K562 (cell line): ENCODE measurements around the gene EDARADD. TPM values are rescaled to one million over a fixed set of nuclear protein-coding genes. Genes with fewer than 3 reads are reported as not detected.

ENCODE experiments used
- CEBPZ ChIP-seq: fragments of 150-350 bp; IDR thresholded peaks from 2 replicates; pipeline ENCODE4 v1.6.1; 2014; ENCODE audit warnings: low read depth, mild to moderate bottlenecking, low read length, borderline replicate concordance
- E2F6 ChIP-seq, 2 experiments: IDR thresholded peaks; 2 replicates each; pipeline ENCODE4 v1.6.1; 2011; ENCODE audit warnings: borderline replicate concordance in 1 of 2, control low read depth in 1 of 2, low read depth in 1 of 2, low read length in 1 of 2, mild to moderate bottlenecking in 1 of 2, mixed read lengths in 1 of 2, moderate library complexity in 1 of 2; ENCODE audit not compliant: insufficient read depth in 1 of 2, insufficient read length in 1 of 2, poor library complexity in 1 of 2, severe bottlenecking in 1 of 2; ENCODE audit errors: extremely low read depth in 1 of 2
- GATA2 ChIP-seq: sonication (generic); formaldehyde crosslinking; IDR thresholded peaks from 2 replicates; pipeline ENCODE4 v1.4.0; 2020; ENCODE audit warnings: mild to moderate bottlenecking, missing genetic modification reagents
- HNRNPK ChIP-seq: fragments of 200-400 bp; formaldehyde crosslinking; IDR thresholded peaks from one replicate; pipeline ENCODE4 v1.6.1; 2018; ENCODE audit warnings: mild to moderate bottlenecking, low read depth, low read length; ENCODE audit not compliant: poor library complexity, severe bottlenecking
- ID3 ChIP-seq, 2 experiments: fragments of 250-450 bp in 1 of 2; fragments of 450-650 bp in 1 of 2; sonication (Bioruptor Pico) in 1 of 2; IDR thresholded peaks; 2 replicates each; pipeline versions ENCODE4 v1.6.1 to v1.8.0; 2016 to 2021; ENCODE audit warnings: mild to moderate bottlenecking in 2 of 2, moderate library complexity in 2 of 2, missing compliant biosample characterization in 1 of 2, missing genetic modification characterization in 1 of 2
- MBD1 ChIP-seq: fragments of 250-450 bp; sonication (Bioruptor Pico); IDR thresholded peaks from 2 replicates; pipeline ENCODE4 v1.8.0; 2022; ENCODE audit warnings: inconsistent platforms
- MCM7 ChIP-seq, 2 experiments: fragments of 450-650 bp; IDR thresholded peaks; 2 replicates each; pipeline ENCODE4 v1.6.1; 2016 to 2018
- MYNN ChIP-seq, 2 experiments: sonication (generic); formaldehyde crosslinking in 1 of 2; IDR thresholded peaks; 2 replicates each; pipeline versions ENCODE4 v1.5.0 to v1.6.1; 2016 to 2020; ENCODE audit warnings: antibody characterized with exemption in 1 of 2, missing genetic modification reagents in 1 of 2
- PATZ1 ChIP-seq: fragments of 250-450 bp; sonication (Bioruptor Pico); IDR thresholded peaks from 2 replicates; pipeline ENCODE4 v1.5.0; 2020; ENCODE audit warnings: mild to moderate bottlenecking, borderline replicate concordance
- PTTG1 ChIP-seq: fragments of 450-650 bp; IDR thresholded peaks from 2 replicates; pipeline ENCODE4 v1.6.1; 2016; ENCODE audit warnings: low read depth, mild to moderate bottlenecking, missing genetic modification characterization, missing compliant biosample characterization
- SRF ChIP-seq, 2 experiments: fragments of 250-450, 450-650 bp in 1 of 2; sonication (Bioruptor Pico) in 1 of 2; sonication (generic) in 1 of 2; formaldehyde crosslinking; IDR thresholded peaks; 2 replicates each; pipeline versions ENCODE4 v1.5.0 to v1.5.1; 2020 to 2022; ENCODE audit warnings: mild to moderate bottlenecking in 1 of 2, missing genetic modification reagents in 1 of 2
- TCF7 ChIP-seq: sonication (generic); IDR thresholded peaks from 2 replicates; pipeline ENCODE4 v1.6.1; 2016; ENCODE audit warnings: antibody characterized with exemption, borderline replicate concordance
- TEAD2 ChIP-seq: fragments of 450-650 bp; IDR thresholded peaks from 2 replicates; pipeline ENCODE4 v1.6.1; 2016; ENCODE audit warnings: missing genetic modification characterization, control low read depth, missing compliant biosample characterization
- ZFP30 ChIP-seq: fragments of 250-450 bp; sonication (Bioruptor Pico); IDR thresholded peaks from 2 replicates; pipeline ENCODE4 v1.8.0; 2022; ENCODE audit warnings: moderate library complexity, mild to moderate bottlenecking, inconsistent platforms, borderline replicate concordance
- ZFPM2 ChIP-seq: fragments of 250-450 bp; sonication (Bioruptor Pico); IDR thresholded peaks from 2 replicates; pipeline ENCODE4 v1.5.1; 2022; ENCODE audit warnings: mild to moderate bottlenecking
- ZNF785 ChIP-seq: fragments of 250-450 bp; sonication (Bioruptor Pico); IDR thresholded peaks from 2 replicates; pipeline ENCODE4 v1.4.0; 2020; ENCODE audit warnings: mild to moderate bottlenecking
- polyA plus RNA-seq, 8 experiments: library from polyadenylated mRNA; depleted of rRNA in 4 of 8; stranded (reverse) in 5 of 8; unstranded in 3 of 8; fragments of >200 nt; fragmentation: Nextera tagmentation in 2 of 8; fragmentation: Illumina TruSeq in 1 of 8; extraction: Ambion mirVana in 2 of 8; extraction: Trizol in 1 of 8; gene quantifications; 2 replicates each; pipeline versions ENCODE4 v1.2.1 to v1.2.3, GENCODE V29; 2011 to 2014; ENCODE audit warnings: inconsistent platforms in 1 of 8, missing spikeins in 1 of 8
- total RNA-seq, 7 experiments: library from RNA; depleted of rRNA in 6 of 7; stranded (reverse); fragments of >200 nt in 6 of 7; fragmentation: Illumina TruSeq in 2 of 7; extraction: Trizol in 2 of 7; gene quantifications; 2 replicates each; pipeline versions ENCODE4 v1.2.1 to v1.2.3, GENCODE V29; 2011 to 2021; ENCODE audit warnings: low replicate concordance in 1 of 7

Gene EDARADD
- total and polyA plus RNA-seq, 9 of the 15 experiments (the other 6 are each of a cell fraction or from before 2014, with no cell fraction given) = 0.46 to 32.4 (median 20.6) TPM

- TF ChIP-seq E2F6 (IDR thresholded peaks at IDR 0.05; ENCODE audit: borderline replicate concordance in 1 of 2, extremely low read depth in 1 of 2, insufficient read depth in 1 of 2, insufficient read length in 1 of 2, low read depth in 1 of 2, low read length in 1 of 2, poor library complexity in 1 of 2, severe bottlenecking in 1 of 2) (peak in 1 of 2 experiments; percentile 43), ZFP30 (no peak), SRF (CRISPR knock-in tag; IDR thresholded peaks at IDR 0.05) (no peak), CEBPZ (no peak), MCM7 (IDR thresholded peaks at IDR 0.05) (no peak), TEAD2 (tag) (no peak; the same call in 1 of the 2 replicates), PTTG1 (tag) (no peak), PATZ1 (CRISPR knock-in tag) (peak; percentile 43; the same call in 1 of the 2 replicates), TCF7 (no peak), GATA2 (CRISPR knock-in tag) (no peak), HNRNPK (no peak), MBD1 (no peak), ID3 (CRISPR knock-in tag; IDR thresholded peaks at IDR 0.05) (no peak), ID3 (tag; IDR thresholded peaks at IDR 0.05) (peak; percentile 57; the same call in 1 of the 2 replicates), ZFPM2 (CRISPR knock-in tag) (0 out of 2 replicates have a peak, but pooled peaks have one; percentile 49), MYNN (IDR thresholded peaks at IDR 0.05) (no peak), MYNN (CRISPR knock-in tag; IDR thresholded peaks at IDR 0.05) (no peak), ZNF785 (CRISPR knock-in tag) (no peak)
These were observed 130.2 kb downstream of the EDARADD start (continued) for GRCh38 chr1:236524142-236524894.
